Astrocyte of the spinal cord (primary cell): ENCODE results near the gene OLA1.
"Not testable (repeated sequence)": the region's sequence is repeated elsewhere in the genome, so short reads cannot be mapped to it uniquely, and the experiment has no call there.

Experiments
- DNase-seq: peaks from one replicate; pipeline ENCODE4 v3.0.0; 2011; ENCODE audit warnings: low read depth, low spot score
- H3K4me3 ChIP-seq: 2 replicates; pipeline ENCODE4 v1.5.1; 2011; ENCODE audit warnings: low read depth, mild to moderate bottlenecking, low read length, moderate library complexity
- in situ Hi-C: cut with HindIII; loops from 2 replicates; pipeline ENCODE4 v1.10.0; 2017; ENCODE audit warnings: low sequenced_read_pairs
- TF ChIP-seq, protein P1 (sequence below): IDR thresholded peaks from 2 replicates; pipeline ENCODE4 v1.5.1; 2012; ENCODE audit warnings: low read depth, mild to moderate bottlenecking, low read length, inconsistent platforms

OLA1 gene

DNA sequence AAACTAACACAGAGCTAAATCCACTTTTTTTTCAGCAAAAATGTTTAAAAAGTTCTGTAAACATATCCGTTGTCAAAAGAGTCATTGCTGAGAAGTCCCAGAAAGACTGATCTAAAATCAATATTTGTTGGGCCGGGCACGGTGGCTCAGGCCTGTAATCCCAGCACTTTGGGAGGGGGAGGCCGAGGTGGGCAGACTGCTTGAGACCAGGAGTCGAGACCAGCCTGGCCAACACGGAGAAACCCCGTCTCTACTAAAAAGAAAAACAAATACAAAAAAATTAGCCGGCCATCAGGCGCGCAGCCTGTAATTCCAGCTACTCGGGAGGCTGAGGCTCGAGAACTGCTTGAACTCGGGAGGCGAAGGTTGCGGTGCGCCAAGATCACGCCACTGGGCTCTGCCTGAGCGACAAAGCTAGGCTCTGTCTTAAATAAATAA is 1.4 kb downstream of the OLA1 start:
- peak overlapping the region; percentile 73 for H3K4me3 ChIP-seq
- DNase-seq = no peak
- TF ChIP-seq, protein P1, sequence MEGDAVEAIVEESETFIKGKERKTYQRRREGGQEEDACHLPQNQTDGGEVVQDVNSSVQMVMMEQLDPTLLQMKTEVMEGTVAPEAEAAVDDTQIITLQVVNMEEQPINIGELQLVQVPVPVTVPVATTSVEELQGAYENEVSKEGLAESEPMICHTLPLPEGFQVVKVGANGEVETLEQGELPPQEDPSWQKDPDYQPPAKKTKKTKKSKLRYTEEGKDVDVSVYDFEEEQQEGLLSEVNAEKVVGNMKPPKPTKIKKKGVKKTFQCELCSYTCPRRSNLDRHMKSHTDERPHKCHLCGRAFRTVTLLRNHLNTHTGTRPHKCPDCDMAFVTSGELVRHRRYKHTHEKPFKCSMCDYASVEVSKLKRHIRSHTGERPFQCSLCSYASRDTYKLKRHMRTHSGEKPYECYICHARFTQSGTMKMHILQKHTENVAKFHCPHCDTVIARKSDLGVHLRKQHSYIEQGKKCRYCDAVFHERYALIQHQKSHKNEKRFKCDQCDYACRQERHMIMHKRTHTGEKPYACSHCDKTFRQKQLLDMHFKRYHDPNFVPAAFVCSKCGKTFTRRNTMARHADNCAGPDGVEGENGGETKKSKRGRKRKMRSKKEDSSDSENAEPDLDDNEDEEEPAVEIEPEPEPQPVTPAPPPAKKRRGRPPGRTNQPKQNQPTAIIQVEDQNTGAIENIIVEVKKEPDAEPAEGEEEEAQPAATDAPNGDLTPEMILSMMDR = no peak
- in situ Hi-C loops = no loop called here

- in situ Hi-C loops, DNase-seq, H3K4me3 ChIP-seq: not testable (repeated sequence)
These were observed 2.7 kb downstream of the OLA1 start for GRCh38 chr2:174245628-174246027.

DNA sequence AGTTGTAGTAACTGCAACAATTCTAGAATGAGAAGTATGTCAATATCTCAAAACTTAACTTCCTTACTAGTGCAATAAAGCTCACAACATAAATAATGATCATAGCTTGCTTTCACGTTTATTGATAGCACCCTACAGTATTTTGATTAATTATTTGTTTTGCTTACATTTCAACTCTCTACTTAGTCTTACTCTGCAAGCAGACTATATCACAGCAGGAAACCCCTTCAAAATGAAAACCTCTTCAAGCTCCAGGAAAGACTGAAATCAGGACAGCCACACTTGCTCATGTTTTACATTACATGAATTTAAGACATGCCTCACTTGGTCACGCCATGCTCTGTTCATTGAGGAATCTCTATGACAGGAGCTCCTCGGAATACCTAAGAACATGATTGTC is 3.3 kb downstream of the OLA1 start:
- no peak for DNase-seq
- TF ChIP-seq, protein P1 = no peak
- no peak overlapping the region for H3K4me3 ChIP-seq
- in situ Hi-C loops = no loop called here

DNA sequence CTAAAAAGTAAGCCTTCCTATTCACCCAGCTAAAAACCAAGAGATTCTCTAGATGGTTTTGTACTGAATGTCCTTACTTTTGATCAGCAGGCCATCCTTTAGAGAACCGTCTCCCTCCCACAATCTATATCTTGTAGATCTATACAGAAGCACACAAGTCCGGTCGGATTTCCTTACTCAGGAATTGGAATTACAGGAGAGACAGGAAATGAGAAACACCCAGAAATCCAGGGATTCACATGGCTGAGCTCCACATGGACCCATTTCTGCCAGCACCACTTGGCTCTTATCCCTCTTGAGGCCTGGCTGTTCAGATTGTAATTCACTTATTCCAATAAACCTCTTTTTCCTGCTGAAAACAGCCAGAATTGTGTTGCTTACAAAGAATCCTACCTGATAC is 4.5 kb downstream of the OLA1 start:
- TF ChIP-seq, protein P1 = no peak
- no peak overlapping the region for H3K4me3 ChIP-seq
- in situ Hi-C loops = no loop called here
- DNase-seq = no peak

- no peak for DNase-seq
- in situ Hi-C loops = no loop called here
- TF ChIP-seq, protein P1 = no peak
- no peak overlapping the region for H3K4me3 ChIP-seq
These were observed 8.2 kb downstream of the OLA1 start for GRCh38 chr2:174240097-174240496.

DNA sequence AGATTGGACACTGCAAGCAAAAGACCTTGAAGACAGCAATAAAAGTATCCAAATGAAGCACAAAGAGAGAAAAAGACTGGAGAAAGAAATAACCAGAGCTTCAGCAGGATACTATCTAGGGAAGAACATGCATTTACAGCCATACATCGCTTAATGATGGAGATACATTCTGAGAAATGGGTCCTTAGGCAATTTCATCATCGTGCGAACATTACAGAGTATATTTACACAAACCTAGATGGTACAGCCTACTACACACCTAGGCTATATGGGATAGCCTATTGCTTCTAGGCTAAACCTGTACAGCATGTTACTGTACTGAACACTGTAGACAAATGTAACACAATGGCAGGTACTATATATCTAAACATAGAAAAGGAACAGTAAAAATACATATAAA is 11.9 kb downstream of the OLA1 start:
- DNase-seq = no peak
- in situ Hi-C loops = no loop called here
- H3K4me3 ChIP-seq = no peak overlapping the region
- TF ChIP-seq, protein P1 = no peak

DNA sequence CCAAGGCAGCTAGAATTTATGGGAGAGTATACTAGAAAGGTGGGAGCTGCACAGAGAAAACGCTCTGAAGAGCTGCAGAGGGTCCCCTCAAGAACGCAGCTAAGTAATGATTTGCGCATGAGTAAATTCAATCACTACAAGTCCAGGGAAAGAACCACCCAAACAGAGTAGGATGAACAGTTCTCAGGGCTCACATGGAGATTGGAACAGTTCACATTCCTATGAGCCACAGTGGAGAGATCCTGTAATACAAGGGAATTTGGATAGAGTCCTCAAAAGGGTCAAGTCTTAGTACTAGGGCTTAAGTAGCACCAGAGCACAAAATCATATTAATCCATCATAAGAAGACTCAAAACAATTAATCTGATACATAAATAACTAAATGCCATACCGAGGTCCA is 12.7 kb downstream of the OLA1 start:
- in situ Hi-C loops = no loop called here
- DNase-seq = peak; percentile 26
- H3K4me3 ChIP-seq = no peak overlapping the region
- TF ChIP-seq, protein P1 = no peak
